AG09319 (cell line): ENCODE data around the gene ZNF385D.

Source experiments
- DNase-seq: peaks from one replicate; pipeline ENCODE4 v3.0.0-alpha.2; 2010; ENCODE audit warnings: low read depth; ENCODE audit errors: extremely low read depth
- TF ChIP-seq, protein P1 (sequence below): IDR thresholded peaks from 2 replicates; pipeline ENCODE4 v1.5.1; 2011; ENCODE audit warnings: low read depth, mild to moderate bottlenecking, inconsistent platforms, low read length, moderate library complexity

ZNF385D gene

DNA sequence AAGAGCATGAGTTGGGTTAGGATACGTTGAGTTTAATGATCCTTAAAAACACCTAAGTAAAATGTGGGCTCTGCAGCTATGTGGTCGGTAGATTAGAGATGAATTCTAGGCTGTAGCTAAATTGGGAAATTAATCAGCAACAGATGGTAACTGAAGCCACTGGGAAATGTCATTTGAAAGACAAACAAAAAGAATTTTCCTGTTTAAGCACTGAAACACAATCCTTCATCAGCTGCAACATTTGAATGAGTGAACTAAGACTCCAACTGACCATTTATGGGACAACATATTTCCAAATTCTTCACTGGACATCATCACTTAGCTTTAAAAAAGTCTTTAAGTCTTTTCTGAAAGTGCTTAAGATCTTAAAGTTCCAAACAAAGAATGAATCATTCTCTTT is 226.9 kb downstream of the ZNF385D start:
- no peak for DNase-seq

DNA sequence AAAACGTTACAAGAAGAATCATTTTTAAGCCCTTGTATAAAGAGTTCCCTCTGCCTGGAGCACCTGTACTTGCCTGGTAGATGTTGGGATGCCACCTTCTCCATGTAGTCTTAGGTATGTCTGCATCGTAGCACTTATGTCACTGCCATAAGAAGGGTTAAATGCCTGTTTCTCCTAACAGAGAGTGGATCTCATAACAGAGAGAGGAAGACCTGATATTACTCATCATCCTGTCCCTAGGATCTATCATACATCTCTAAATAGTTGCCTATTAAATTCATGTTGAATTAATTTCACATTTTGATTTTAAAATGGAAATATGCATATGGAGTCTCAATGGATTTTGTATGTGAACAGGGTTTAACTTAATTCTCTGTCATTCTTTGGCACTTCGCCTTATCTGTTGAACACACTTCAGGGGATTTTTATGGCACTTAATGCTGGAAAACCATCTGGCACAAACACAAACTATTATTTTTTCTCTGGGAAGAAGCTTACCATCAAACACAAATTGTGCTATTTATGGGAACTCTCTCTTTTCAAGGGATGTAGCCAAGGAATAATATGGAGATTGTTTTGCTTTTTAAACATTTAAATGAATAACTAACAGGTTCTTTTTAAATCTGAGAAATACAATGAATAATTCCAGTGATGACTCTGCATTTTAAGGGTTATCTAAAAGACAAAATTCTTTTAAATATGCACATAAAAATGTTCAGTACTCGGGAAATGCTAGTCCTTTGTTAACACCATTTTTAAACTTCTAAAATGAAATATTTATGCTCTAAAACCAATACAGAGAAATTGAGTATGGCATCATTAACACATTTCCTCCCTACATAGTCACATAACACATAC is 230.7 kb downstream of the ZNF385D start:
- TF ChIP-seq, protein P1, sequence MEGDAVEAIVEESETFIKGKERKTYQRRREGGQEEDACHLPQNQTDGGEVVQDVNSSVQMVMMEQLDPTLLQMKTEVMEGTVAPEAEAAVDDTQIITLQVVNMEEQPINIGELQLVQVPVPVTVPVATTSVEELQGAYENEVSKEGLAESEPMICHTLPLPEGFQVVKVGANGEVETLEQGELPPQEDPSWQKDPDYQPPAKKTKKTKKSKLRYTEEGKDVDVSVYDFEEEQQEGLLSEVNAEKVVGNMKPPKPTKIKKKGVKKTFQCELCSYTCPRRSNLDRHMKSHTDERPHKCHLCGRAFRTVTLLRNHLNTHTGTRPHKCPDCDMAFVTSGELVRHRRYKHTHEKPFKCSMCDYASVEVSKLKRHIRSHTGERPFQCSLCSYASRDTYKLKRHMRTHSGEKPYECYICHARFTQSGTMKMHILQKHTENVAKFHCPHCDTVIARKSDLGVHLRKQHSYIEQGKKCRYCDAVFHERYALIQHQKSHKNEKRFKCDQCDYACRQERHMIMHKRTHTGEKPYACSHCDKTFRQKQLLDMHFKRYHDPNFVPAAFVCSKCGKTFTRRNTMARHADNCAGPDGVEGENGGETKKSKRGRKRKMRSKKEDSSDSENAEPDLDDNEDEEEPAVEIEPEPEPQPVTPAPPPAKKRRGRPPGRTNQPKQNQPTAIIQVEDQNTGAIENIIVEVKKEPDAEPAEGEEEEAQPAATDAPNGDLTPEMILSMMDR: no peak
- no peak for DNase-seq

More for the DNA sequence above, 226.9 kb downstream of the ZNF385D start:
- TF ChIP-seq, protein P1: no peak

DNA sequence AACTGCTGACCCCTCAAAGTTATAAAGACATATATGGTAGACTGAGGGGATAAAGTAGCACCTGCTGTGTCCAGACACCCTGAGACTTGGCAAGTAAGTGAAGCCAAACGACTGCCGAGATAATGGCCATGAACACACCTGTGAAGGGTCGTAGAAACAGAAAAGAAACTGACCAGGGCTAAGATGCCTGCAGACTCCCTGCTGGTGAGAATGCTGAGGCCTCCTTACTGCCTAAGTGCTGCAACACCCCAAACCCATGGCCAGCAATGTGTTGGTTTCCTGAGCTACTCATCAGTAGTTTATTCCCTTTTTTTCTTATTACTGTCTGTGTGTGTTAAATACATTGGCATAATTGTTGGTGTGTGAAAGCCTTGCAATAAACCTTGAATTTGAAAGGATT is 233.8 kb downstream of the ZNF385D start:
- DNase-seq: no peak
- TF ChIP-seq, protein P1: no peak

DNA sequence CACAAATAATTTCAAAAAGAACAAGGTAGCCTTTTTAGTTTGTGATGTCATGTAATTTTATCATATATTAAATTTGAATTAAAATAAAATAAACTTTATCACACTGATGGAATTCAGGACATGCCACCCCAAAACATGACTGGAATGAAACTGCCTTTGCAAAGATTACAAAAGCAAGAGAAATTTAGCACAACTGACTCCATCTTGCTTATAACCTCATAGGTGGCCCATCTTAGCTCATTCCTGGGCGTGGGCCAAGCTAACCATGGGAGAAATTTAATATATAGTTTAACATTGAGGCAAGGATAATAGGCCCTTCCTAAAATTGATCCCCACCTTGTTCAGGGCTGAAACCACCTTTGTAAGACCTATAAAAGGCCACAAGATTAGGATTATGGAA is 235.6 kb downstream of the ZNF385D start:
- TF ChIP-seq, protein P1: no peak
- no peak for DNase-seq

DNA sequence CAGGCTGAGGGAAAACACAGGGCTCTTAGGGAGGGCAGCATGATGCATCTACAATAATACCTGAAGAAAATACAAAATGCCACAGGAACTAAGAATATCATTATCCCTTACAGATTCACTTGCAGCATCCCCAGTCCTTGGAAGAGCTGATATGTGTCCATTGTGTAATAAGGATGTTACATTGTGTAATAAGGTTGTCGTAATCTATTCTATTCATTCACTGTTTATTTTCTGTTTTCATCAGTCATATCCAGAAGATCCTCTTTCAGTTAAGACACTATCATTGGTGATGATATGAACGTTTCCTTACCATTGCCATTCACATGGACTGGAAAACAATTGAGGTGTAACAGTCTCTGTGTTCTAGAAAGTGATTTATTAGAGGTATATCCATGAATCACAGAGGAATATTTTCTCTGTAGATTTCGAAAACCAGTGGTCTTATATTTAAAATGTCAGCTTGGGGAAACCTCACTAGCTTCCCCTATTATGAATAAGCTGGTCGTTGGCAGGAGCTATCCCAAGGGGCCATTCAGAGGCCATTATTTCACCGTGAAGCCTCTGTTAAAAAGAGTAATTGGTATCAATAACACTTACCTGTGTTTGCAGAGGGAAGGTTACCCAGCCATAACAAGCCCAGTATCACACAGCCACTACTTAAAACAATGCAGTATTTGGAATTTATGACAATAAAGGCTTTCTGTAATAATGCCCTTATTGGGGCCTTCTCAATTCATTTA is 241.1 kb downstream of the ZNF385D start:
- DNase-seq: no peak
- TF ChIP-seq, protein P1: no peak

DNA sequence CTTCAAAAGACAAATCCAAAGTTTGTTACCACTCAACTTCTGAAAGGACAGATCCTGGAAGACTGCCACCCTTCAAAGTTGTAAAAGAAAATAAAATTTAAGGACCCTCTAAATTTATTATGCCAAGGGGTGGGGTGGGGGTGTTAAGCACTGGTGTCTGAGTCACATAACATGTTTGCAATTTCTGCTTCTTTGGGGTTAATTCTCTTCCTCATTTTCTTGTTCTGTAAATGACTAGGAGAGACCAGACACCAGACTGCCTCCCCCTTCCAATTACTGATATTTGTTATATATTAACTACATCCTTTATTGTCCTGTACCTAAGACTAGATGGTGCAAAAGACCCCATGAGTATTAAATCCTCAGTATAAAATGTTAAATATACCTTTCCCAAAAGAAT is 242.8 kb downstream of the ZNF385D start:
- TF ChIP-seq, protein P1: no peak
- DNase-seq: no peak
